Measurements from ENCODE around the gene CRYBG1. TPM values are rescaled to one million over a fixed set of nuclear protein-coding genes. Genes with fewer than 3 reads are reported as not detected.

Gene CRYBG1
- total and polyA plus RNA-seq, 4 donors = 0.41 to 12.7 (median 5.8) TPM

DNA sequence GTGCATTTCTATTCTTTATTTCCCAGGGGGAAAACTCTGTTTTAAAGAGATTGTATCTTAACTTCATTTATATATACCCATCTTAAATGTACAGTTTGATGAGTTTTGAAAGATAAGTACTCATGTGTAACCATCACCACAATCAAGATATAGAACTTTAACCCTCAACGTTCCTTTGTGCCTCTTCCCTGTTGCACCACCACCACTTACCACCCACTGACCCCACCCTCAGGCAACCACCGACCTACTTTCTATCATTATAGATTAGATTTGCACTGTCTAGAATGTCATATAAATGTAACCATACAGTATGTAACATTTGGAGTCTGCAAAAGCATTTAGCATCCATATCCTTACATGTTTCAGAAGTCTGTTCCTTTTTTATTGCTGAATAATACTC lies 147.8 kb downstream of the CRYBG1 start:
- Histone ChIP-seq H3K27ac (ENCODE audit: low read depth in 1 of 2, low read length in 2 of 2) (no peak overlapping the region), H3K36me3 (ENCODE audit: control insufficient read depth in 1 of 2, insufficient read depth in 2 of 2, low read length in 1 of 2) (no peaks in the 10 kb centered on the region), H3K4me3 (ENCODE audit: low read length in 2 of 2) (no peak overlapping the region), H3K27me3 (ENCODE audit: control insufficient read depth in 1 of 2, insufficient read depth in 2 of 2, low read length in 1 of 2) (no peaks in the 10 kb centered on the region), H3K9me3 (ENCODE audit: control insufficient read depth, low read length) (no peaks in the 10 kb centered on the region), H3K4me1 (ENCODE audit: control insufficient read depth in 1 of 2, insufficient read depth in 2 of 2, low read length in 2 of 2) (peaks cover 0 to 1% of the 10 kb centered on the region in 2 donors)
- 90 to 95% methylated on average over 2 of the region's 2 CpGs for WGBS, 2 donors
- intact Hi-C loops (cut with DNase I) = no loop called here
- DNase-seq = no peak
- no peak for ATAC-seq (ENCODE audit: low FRiP score)

DNA sequence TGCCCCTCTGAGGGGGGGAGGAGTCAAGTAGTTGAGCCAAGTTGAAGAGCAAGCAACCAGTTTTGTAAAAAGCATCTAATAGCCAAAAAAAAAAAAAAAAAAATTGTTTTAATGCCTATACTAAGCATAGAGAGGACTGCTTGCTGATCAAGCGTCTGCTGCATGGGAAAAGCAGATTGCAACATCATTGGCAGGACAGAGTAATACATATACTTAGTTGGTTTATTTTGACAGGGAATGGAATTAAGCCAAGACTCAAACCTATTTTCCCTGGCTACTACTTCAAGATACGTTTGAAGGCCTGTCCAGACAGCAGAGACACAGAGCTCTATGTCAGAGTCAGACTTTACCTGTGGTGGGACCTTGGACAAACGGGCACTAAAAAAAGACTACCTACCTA lies 148.3 kb downstream of the CRYBG1 start:
- intact Hi-C loops (cut with DNase I) = no loop called here
- ATAC-seq (ENCODE audit: low FRiP score) (no peak), DNase-seq (no peak)
- 34 to 46% methylated on average over 3 of the region's 3 CpGs for WGBS, 2 donors
- H3K27ac ChIP-seq (ENCODE audit: low read depth in 1 of 2, low read length in 2 of 2) = no peak overlapping the region
- H3K4me1 ChIP-seq (ENCODE audit: control insufficient read depth in 1 of 2, insufficient read depth in 2 of 2, low read length in 2 of 2) = peaks cover 0 to 1% of the 10 kb centered on the region in 2 donors
- H3K36me3 ChIP-seq (ENCODE audit: control insufficient read depth in 1 of 2, insufficient read depth in 2 of 2, low read length in 1 of 2) = no peaks in the 10 kb centered on the region
- H3K9me3 ChIP-seq (ENCODE audit: control insufficient read depth, low read length) = no peaks in the 10 kb centered on the region
- no peak overlapping the region for H3K4me3 ChIP-seq (ENCODE audit: low read length in 2 of 2)
- H3K27me3 ChIP-seq (ENCODE audit: control insufficient read depth in 1 of 2, insufficient read depth in 2 of 2, low read length in 1 of 2) = no peaks in the 10 kb centered on the region

DNA sequence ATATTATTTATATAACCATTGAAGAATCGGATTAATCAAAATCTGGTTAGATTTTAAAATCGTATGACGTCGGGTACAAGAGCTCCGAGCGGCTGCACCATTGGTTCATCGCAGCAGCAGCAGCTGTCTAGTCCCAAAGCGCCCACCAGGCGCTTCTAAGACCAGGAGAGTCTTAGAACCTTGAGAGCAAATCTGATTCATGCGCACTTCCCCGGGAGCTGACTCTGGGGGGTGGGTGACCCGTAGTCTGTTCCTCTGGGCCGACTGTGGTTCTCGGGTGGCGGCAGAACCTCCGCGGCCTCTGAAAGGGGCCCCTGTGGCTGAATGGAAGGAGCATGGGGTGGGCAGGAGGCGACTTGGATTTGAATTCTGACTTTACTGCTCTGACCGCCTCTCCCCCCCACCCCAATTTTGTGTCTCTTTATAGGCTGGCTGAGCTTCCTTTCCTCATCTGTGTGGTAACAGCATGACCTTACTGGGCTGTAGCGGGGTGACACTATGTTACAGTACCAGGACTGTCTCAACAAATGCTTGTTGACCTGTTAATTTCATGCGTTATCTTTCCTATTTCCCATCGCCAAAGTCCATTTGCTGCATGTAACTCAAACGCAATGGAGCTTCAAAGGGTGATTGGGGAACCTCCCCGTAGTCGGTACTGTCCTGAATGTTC lies 149.0 kb downstream of the CRYBG1 start:
- no peaks in the 10 kb centered on the region for H3K27me3 ChIP-seq (ENCODE audit: control insufficient read depth in 1 of 2, insufficient read depth in 2 of 2, low read length in 1 of 2)
- no peaks in the 10 kb centered on the region for H3K36me3 ChIP-seq (ENCODE audit: control insufficient read depth in 1 of 2, insufficient read depth in 2 of 2, low read length in 1 of 2)
- no peak overlapping the region for H3K27ac ChIP-seq (ENCODE audit: low read depth in 1 of 2, low read length in 2 of 2)
- no peak for ATAC-seq (ENCODE audit: low FRiP score)
- 21 to 23% methylated on average over 25 of the region's 25 CpGs for WGBS, 2 donors
- H3K4me1 ChIP-seq (ENCODE audit: control insufficient read depth in 1 of 2, insufficient read depth in 2 of 2, low read length in 2 of 2) = peaks cover 0 to 1% of the 10 kb centered on the region in 2 donors
- H3K9me3 ChIP-seq (ENCODE audit: control insufficient read depth, low read length) = no peaks in the 10 kb centered on the region
- no peak overlapping the region for H3K4me3 ChIP-seq (ENCODE audit: low read length in 2 of 2)
- intact Hi-C loops (cut with DNase I) = no loop called here
- no peak for DNase-seq

DNA sequence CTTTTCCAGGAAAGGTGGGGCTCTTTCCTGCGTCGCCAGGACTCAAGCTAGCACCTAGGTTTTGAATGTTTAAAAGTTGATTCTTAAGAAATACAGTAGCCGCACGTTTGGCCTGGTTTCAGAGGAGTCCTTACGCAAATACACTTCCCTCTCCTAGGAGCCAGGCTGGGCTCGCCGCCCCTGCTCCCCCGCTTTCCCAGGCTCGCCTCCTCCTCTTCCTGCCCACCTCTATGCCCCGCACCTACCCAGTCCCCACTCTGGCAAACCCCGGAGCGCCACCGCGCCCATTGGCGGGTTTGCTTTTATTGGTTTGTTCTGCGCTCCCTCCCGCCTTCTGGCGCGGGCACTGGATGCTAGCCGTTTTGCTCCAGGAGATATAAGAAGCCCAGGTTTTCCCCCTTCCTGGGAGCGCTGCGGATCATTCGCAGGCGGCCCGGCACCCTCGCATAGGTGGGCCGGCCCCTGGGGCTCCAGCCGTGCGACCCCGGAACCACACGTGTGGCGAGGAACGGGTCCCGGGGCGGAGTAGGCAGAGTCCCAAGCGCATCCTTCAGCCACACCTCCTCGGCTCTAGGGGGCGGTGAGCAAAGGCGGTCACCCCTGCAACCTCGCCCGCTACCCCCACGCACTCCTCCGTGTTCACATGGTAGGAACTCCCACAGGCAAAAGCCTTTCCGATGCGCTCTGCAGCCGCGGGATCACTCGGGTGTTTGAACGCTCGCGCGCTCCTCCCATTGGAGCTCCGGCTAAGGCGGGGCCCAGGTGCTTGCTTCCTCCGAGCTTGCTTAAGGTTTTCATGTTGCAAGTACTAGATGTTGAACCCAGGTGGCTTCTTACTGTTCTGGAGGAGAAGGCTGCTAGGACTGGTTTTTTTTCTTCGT lies 149.8 kb downstream of the CRYBG1 start:
- no peak overlapping the region for H3K27ac ChIP-seq (ENCODE audit: low read depth in 1 of 2, low read length in 2 of 2)
- H3K4me3 ChIP-seq (ENCODE audit: low read length in 2 of 2) = no peak overlapping the region
- no peaks in the 10 kb centered on the region for H3K27me3 ChIP-seq (ENCODE audit: control insufficient read depth in 1 of 2, insufficient read depth in 2 of 2, low read length in 1 of 2)
- ATAC-seq (ENCODE audit: low FRiP score) (peak; percentile 17), DNase-seq (peak; percentile 60 to 81)
- intact Hi-C loops (cut with DNase I) = no loop called here
- no peaks in the 10 kb centered on the region for H3K9me3 ChIP-seq (ENCODE audit: control insufficient read depth, low read length)
- 1 to 2% methylated on average over 55 to 56 of the region's 56 CpGs for WGBS, 2 donors
- H3K36me3 ChIP-seq (ENCODE audit: control insufficient read depth in 1 of 2, insufficient read depth in 2 of 2, low read length in 1 of 2) = no peaks in the 10 kb centered on the region
- peaks cover 0 to 1% of the 10 kb centered on the region in 2 donors for H3K4me1 ChIP-seq (ENCODE audit: control insufficient read depth in 1 of 2, insufficient read depth in 2 of 2, low read length in 2 of 2)

DNA sequence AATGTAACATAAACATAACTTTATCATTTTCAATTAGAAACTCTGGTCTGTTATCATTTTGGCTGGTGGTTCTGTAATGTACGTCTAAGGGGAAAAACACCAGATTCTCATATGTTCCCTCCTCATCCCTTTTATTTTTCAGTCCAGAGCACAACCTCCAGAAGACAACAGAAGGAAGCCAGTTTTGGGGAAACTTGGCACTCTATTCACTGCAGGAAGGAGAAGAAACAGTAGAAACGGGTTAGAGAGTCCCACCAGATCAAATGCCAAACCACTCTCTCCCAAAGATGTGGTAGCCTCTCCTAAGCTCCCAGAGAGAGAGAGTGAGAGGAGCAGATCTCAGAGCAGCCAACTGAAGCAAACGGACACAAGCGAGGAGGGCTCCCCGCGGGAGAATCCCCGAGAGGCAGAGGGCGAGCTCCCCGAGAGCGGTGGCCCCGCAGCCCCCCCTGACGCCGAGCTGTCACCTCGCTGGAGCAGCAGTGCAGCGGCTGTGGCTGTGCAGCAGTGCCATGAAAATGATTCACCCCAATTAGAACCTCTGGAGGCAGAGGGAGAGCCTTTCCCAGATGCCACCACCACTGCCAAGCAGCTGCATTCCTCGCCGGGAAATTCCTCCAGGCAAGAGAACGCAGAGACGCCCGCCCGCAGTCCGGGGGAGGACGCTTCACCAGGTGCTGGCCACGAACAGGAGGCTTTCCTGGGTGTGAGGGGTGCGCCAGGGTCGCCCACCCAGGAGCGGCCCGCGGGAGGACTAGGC lies 151.0 kb downstream of the CRYBG1 start:
- Histone ChIP-seq H3K27ac (ENCODE audit: low read depth in 1 of 2, low read length in 2 of 2) (no peak overlapping the region), H3K4me1 (ENCODE audit: control insufficient read depth in 1 of 2, insufficient read depth in 2 of 2, low read length in 2 of 2) (peaks cover 0 to 1% of the 10 kb centered on the region in 2 donors), H3K27me3 (ENCODE audit: control insufficient read depth in 1 of 2, insufficient read depth in 2 of 2, low read length in 1 of 2) (no peaks in the 10 kb centered on the region), H3K36me3 (ENCODE audit: control insufficient read depth in 1 of 2, insufficient read depth in 2 of 2, low read length in 1 of 2) (no peaks in the 10 kb centered on the region), H3K9me3 (ENCODE audit: control insufficient read depth, low read length) (no peaks in the 10 kb centered on the region), H3K4me3 (ENCODE audit: low read length in 2 of 2) (peak overlapping the region; percentile 42 to 60)
- ATAC-seq (ENCODE audit: low FRiP score) (peak; percentile 40), DNase-seq (peak; percentile 65 to 80)
- WGBS, 2 donors = 1% methylated on average over 29 of the region's 29 CpGs
- intact Hi-C loops (cut with DNase I) = loop anchor here in 1 of 2 donors (2.0 kb wide), 1 partner anchor 35 kb away; no protein-coding TSS in a partner anchor

DNA sequence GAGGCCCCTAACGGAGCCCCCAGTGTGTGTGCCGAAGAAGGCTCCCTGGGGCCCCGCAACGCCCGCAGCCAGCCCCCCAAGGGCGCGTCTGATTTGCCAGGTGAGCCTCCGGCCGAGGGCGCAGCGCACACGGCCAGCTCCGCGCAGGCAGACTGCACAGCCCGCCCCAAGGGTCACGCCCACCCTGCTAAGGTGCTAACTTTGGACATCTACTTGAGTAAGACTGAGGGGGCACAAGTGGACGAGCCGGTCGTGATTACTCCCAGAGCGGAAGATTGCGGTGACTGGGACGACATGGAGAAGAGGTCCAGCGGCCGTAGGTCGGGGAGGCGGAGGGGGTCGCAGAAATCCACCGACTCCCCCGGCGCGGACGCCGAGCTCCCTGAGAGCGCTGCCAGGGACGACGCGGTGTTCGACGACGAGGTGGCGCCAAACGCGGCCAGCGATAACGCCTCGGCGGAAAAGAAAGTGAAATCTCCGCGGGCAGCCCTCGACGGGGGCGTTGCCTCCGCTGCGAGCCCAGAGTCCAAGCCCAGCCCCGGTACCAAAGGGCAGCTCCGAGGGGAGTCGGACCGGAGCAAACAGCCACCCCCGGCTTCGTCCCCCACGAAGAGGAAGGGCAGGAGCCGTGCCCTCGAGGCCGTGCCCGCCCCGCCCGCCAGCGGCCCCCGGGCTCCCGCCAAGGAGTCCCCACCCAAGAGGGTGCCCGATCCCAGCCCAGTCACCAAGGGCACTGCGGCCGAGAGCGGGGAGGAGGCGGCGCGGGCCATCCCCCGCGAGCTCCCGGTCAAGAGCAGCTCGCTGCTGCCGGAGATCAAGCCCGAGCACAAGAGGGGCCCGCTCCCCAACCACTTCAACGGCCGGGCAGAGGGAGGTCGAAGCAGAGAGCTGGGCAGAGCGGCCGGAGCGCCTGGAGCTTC lies 151.8 kb downstream of the CRYBG1 start:
- intact Hi-C loops (cut with DNase I) = loop anchor here in 1 of 2 donors (2.0 kb wide), 1 partner anchor 34 kb away; no protein-coding TSS in a partner anchor
- no peaks in the 10 kb centered on the region for H3K27me3 ChIP-seq (ENCODE audit: control insufficient read depth in 1 of 2, insufficient read depth in 2 of 2, low read length in 1 of 2)
- H3K36me3 ChIP-seq (ENCODE audit: control insufficient read depth in 1 of 2, insufficient read depth in 2 of 2, low read length in 1 of 2) = no peaks in the 10 kb centered on the region
- ATAC-seq (ENCODE audit: low FRiP score) = peak; percentile 82
- WGBS, 2 donors = 1% methylated on average over 80 to 90 of the region's 90 CpGs
- peak; percentile 82 to 91 for DNase-seq
- peak overlapping the region; percentile 42 to 60 for H3K4me3 ChIP-seq (ENCODE audit: low read length in 2 of 2)
- no peaks in the 10 kb centered on the region for H3K9me3 ChIP-seq (ENCODE audit: control insufficient read depth, low read length)
- no peak overlapping the region for H3K27ac ChIP-seq (ENCODE audit: low read depth in 1 of 2, low read length in 2 of 2)
- H3K4me1 ChIP-seq (ENCODE audit: control insufficient read depth in 1 of 2, insufficient read depth in 2 of 2, low read length in 2 of 2) = peaks cover 0 to 1% of the 10 kb centered on the region in 2 donors

DNA sequence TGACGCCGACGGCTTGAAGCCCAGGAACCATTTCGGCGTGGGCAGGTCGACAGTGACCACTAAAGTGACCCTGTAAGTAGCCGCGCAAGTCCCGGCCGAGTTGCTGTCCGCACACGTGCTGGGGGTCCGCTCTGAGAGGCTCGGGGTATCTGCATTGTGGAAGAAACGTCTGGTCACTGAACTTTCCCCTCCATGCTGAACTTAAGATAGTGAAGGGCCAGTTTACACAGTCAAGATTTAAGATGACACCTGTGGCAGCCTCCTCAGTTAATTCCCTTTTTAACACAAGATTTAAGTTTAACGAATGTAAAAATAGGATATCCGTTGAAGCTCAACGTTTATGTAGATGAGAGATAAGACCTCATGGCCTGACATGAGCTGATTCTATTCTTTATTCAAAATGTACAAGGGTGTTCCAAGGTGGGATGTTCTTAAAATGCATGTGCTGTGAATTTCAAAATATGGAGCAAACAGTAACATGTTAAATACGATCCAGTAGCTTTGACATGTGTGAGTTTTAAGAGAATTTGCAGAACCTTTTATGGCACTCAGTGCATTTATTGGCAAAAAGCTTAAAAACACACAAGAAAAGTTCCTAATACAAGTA lies 152.6 kb downstream of the CRYBG1 start:
- DNase-seq (no peak), ATAC-seq (ENCODE audit: low FRiP score) (no peak)
- Histone ChIP-seq H3K27ac (ENCODE audit: low read depth in 1 of 2, low read length in 2 of 2) (no peak overlapping the region), H3K9me3 (ENCODE audit: control insufficient read depth, low read length) (no peaks in the 10 kb centered on the region), H3K36me3 (ENCODE audit: control insufficient read depth in 1 of 2, insufficient read depth in 2 of 2, low read length in 1 of 2) (no peaks in the 10 kb centered on the region), H3K4me3 (ENCODE audit: low read length in 2 of 2) (peak overlapping the region; percentile 42 to 60), H3K4me1 (ENCODE audit: control insufficient read depth in 1 of 2, insufficient read depth in 2 of 2, low read length in 2 of 2) (peaks cover 0 to 1% of the 10 kb centered on the region in 2 donors), H3K27me3 (ENCODE audit: control insufficient read depth in 1 of 2, insufficient read depth in 2 of 2, low read length in 1 of 2) (no peaks in the 10 kb centered on the region)
- intact Hi-C loops (cut with DNase I) = loop anchor here in 1 of 2 donors (2.0 kb wide), 1 partner anchor 34 kb away; no protein-coding TSS in a partner anchor
- WGBS, 2 donors = 15 to 18% methylated on average over 19 of the region's 19 CpGs

All from aorta (tissue), 5 donors.